OCI-LY1 (cell line): ENCODE measurements around the gene CSH2.

Experiments
- H2AFZ ChIP-seq: fragments of 200-600 bp; sonication (generic), shearing (Covaris generic); 2 replicates; pipeline ENCODE4 v1.6.0; 2014; ENCODE audit warnings: antibody characterized with exemption, mild to moderate bottlenecking, low read length
- H3F3A ChIP-seq: fragments of 200-600 bp; sonication (generic), shearing (Covaris generic); 2 replicates; pipeline ENCODE4 v1.6.0; 2014; ENCODE audit warnings: mild to moderate bottlenecking, antibody characterized with exemption, low read length, moderate library complexity; ENCODE audit not compliant: insufficient read depth
- H3K27ac ChIP-seq: fragments of 200-600 bp; sonication (generic); 2 replicates; pipeline ENCODE4 v1.5.1; 2014; ENCODE audit warnings: low read length, mixed run types, mild to moderate bottlenecking, low read depth; ENCODE audit not compliant: poor library complexity, severe bottlenecking
- H3K27me3 ChIP-seq: fragments of 200-600 bp; sonication (generic); 2 replicates; pipeline ENCODE4 v1.6.0; 2014; ENCODE audit warnings: antibody characterized with exemption, mild to moderate bottlenecking, low read length, moderate library complexity; ENCODE audit not compliant: insufficient read depth
- H3K36me3 ChIP-seq: fragments of 200-600 bp; sonication (generic); 2 replicates; pipeline ENCODE4 v1.6.1; 2014; ENCODE audit warnings: mild to moderate bottlenecking, antibody characterized with exemption, low read length, moderate library complexity, mixed read lengths; ENCODE audit not compliant: insufficient read depth
- H3K4me1 ChIP-seq: fragments of 200-600 bp; sonication (generic); 2 replicates; pipeline ENCODE4 v1.5.1; 2014; ENCODE audit warnings: mild to moderate bottlenecking, low read length, moderate library complexity; ENCODE audit not compliant: insufficient read depth, severe bottlenecking
- H3K4me2 ChIP-seq: fragments of 200-600 bp; sonication (generic), shearing (Covaris generic); 2 replicates; pipeline ENCODE4 v1.6.1; 2014; ENCODE audit warnings: low read length
- H3K4me3 ChIP-seq: fragments of 200-600 bp; sonication (generic); 2 replicates; pipeline ENCODE4 v1.5.1; 2014; ENCODE audit warnings: low read length, low read depth, mild to moderate bottlenecking, mixed read lengths; ENCODE audit not compliant: poor library complexity, severe bottlenecking
- H3K79me2 ChIP-seq: fragments of 200-600 bp; shearing (Covaris generic); 2 replicates; pipeline ENCODE4 v1.6.1; 2016; ENCODE audit warnings: mixed run types, low read length, mixed read lengths; ENCODE audit not compliant: insufficient read depth
- H3K9ac ChIP-seq: fragments of 200-600 bp; sonication (generic), shearing (Covaris generic); 2 replicates; pipeline ENCODE4 v1.6.1; 2014; ENCODE audit warnings: mild to moderate bottlenecking, low read length, mixed read lengths
- H3K9me2 ChIP-seq: fragments of 200-600 bp; sonication (generic), shearing (Covaris generic); 2 replicates; pipeline ENCODE4 v1.6.1; 2014; ENCODE audit warnings: low read depth, mild to moderate bottlenecking, low read length, mixed read lengths
- H3K9me3 ChIP-seq: fragments of 200-600 bp; shearing (Covaris generic); 2 replicates; pipeline ENCODE4 v1.6.1; 2014; ENCODE audit warnings: low read length, mixed read lengths
- H4K20me1 ChIP-seq: fragments of 200-600 bp; sonication (generic), shearing (Covaris generic); 2 replicates; pipeline ENCODE4 v1.6.0; 2016; ENCODE audit warnings: mild to moderate bottlenecking, low read length; ENCODE audit not compliant: insufficient read depth
- CTCF ChIP-seq: fragments of 200-600 bp; sonication (generic), shearing (Covaris generic); IDR thresholded peaks from 2 replicates; pipeline ENCODE4 v1.5.1; 2017; ENCODE audit warnings: mild to moderate bottlenecking, antibody characterized with exemption, low read length, moderate library complexity, mixed read lengths
- EZH2 ChIP-seq: fragments of 200-600 bp; sonication (generic), shearing (Covaris generic); IDR thresholded peaks from 2 replicates; pipeline ENCODE4 v1.8.0; 2017; ENCODE audit warnings: borderline replicate concordance, mixed run types, mild to moderate bottlenecking, antibody characterized with exemption, low read length, moderate library complexity, mixed read lengths

The CSH2 gene

GRCh38 chr17:63834431-63835166, 38.9 kb downstream of the CSH2 start:
- Histone ChIP-seq H3F3A (no peaks in the 10 kb centered on the region), H4K20me1 (no peaks in the 10 kb centered on the region), H3K36me3 (peaks cover 82% of the 10 kb centered on the region), H2AFZ (no peak overlapping the region), H3K4me2 (no peak overlapping the region), H3K4me1 (peaks cover 19% of the 10 kb centered on the region), H3K27me3 (no peaks in the 10 kb centered on the region), H3K9me3 (no peaks in the 10 kb centered on the region), H3K9me2 (no peaks in the 10 kb centered on the region), H3K4me3 (no peak overlapping the region), H3K27ac (peak overlapping the region; percentile 52), H3K79me2 (peaks cover 11% of the 10 kb centered on the region), H3K9ac (no peak overlapping the region)
- TF ChIP-seq CTCF (peak; percentile 78), EZH2 (no peak)

GRCh38 chr17:63833741-63834373, 39.6 kb downstream of the CSH2 start:
- Histone ChIP-seq H3K4me3 (no peak overlapping the region), H3K36me3 (peaks cover 89% of the 10 kb centered on the region), H3K4me2 (no peak overlapping the region), H3K4me1 (peaks cover 17% of the 10 kb centered on the region), H4K20me1 (no peaks in the 10 kb centered on the region), H3K9me3 (no peaks in the 10 kb centered on the region), H3K79me2 (peaks cover 6% of the 10 kb centered on the region), H3K9me2 (no peaks in the 10 kb centered on the region), H3K27ac (no peak overlapping the region), H3K27me3 (no peaks in the 10 kb centered on the region), H3F3A (no peaks in the 10 kb centered on the region), H3K9ac (no peak overlapping the region), H2AFZ (no peak overlapping the region)
- TF ChIP-seq CTCF (no peak), EZH2 (no peak)

- Histone ChIP-seq H2AFZ (no peak overlapping the region), H3K9ac (no peak overlapping the region), H3K36me3 (peaks cover 93% of the 10 kb centered on the region), H3K9me3 (no peaks in the 10 kb centered on the region), H3K4me2 (no peak overlapping the region), H3K9me2 (no peaks in the 10 kb centered on the region), H3K27ac (no peak overlapping the region), H3K4me3 (no peak overlapping the region), H3F3A (no peaks in the 10 kb centered on the region), H3K27me3 (no peaks in the 10 kb centered on the region), H4K20me1 (no peaks in the 10 kb centered on the region), H3K79me2 (peaks cover 9% of the 10 kb centered on the region), H3K4me1 (peaks cover 17% of the 10 kb centered on the region)
- TF ChIP-seq CTCF: no peak
- TF ChIP-seq EZH2: no peak
Measured at GRCh38 chr17:63833026-63833740, 40.3 kb downstream of the CSH2 start.
